PFSK-1 (cell line): ENCODE data around the gene OR4D11.

Source experiments
- POLR2AphosphoS5 ChIP-seq: IDR thresholded peaks from 2 replicates; pipeline ENCODE4 v1.6.1; 2012; ENCODE audit warnings: low read depth, mild to moderate bottlenecking, control low read depth, low read length, moderate library complexity
- SIN3A ChIP-seq: IDR thresholded peaks from 2 replicates; pipeline ENCODE4 v1.6.1; 2012; ENCODE audit warnings: mild to moderate bottlenecking, low read length, moderate library complexity, borderline replicate concordance; ENCODE audit not compliant: insufficient read depth
- TAF1 ChIP-seq: IDR thresholded peaks from 2 replicates; pipeline ENCODE4 v1.6.1; 2012; ENCODE audit warnings: low read length, control low read depth, borderline replicate concordance; ENCODE audit not compliant: insufficient read depth
- TF ChIP-seq, protein P1 (sequence below), 2 experiments: IDR thresholded peaks; 2 replicates each; pipeline versions ENCODE4 v1.6.1 to v1.8.0; 2011 to 2012; ENCODE audit warnings: low read depth in 2 of 2, low read length in 2 of 2, control low read depth in 1 of 2, inconsistent platforms in 1 of 2, mild to moderate bottlenecking in 1 of 2, moderate library complexity in 1 of 2; ENCODE audit not compliant: insufficient read depth in 1 of 2

GRCh38 chr11:59463190-59463641 lies 40.2 kb upstream of the OR4D11 start:
- TF ChIP-seq SIN3A (no peak), TAF1 (no peak), POLR2AphosphoS5 (no peak)
- TF ChIP-seq, protein P1, sequence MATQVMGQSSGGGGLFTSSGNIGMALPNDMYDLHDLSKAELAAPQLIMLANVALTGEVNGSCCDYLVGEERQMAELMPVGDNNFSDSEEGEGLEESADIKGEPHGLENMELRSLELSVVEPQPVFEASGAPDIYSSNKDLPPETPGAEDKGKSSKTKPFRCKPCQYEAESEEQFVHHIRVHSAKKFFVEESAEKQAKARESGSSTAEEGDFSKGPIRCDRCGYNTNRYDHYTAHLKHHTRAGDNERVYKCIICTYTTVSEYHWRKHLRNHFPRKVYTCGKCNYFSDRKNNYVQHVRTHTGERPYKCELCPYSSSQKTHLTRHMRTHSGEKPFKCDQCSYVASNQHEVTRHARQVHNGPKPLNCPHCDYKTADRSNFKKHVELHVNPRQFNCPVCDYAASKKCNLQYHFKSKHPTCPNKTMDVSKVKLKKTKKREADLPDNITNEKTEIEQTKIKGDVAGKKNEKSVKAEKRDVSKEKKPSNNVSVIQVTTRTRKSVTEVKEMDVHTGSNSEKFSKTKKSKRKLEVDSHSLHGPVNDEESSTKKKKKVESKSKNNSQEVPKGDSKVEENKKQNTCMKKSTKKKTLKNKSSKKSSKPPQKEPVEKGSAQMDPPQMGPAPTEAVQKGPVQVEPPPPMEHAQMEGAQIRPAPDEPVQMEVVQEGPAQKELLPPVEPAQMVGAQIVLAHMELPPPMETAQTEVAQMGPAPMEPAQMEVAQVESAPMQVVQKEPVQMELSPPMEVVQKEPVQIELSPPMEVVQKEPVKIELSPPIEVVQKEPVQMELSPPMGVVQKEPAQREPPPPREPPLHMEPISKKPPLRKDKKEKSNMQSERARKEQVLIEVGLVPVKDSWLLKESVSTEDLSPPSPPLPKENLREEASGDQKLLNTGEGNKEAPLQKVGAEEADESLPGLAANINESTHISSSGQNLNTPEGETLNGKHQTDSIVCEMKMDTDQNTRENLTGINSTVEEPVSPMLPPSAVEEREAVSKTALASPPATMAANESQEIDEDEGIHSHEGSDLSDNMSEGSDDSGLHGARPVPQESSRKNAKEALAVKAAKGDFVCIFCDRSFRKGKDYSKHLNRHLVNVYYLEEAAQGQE (IDR thresholded peaks at IDR 0.05; ENCODE audit: insufficient read depth in 1 of 2, low read depth in 2 of 2, low read length in 2 of 2), result no peak
